Upper lobe of right lung (tissue), 1 donor: Measurements from ENCODE around the gene SGSH. TPM values are rescaled to one million over a fixed set of nuclear protein-coding genes. Genes with fewer than 3 reads are reported as not detected.

Experiments
- ATAC-seq: fragments of 200-7000 bp; cut with Tn5 transposase; one replicate; pipeline ENCODE4 v1.9.1; 2020; ENCODE audit warnings: mild to moderate bottlenecking, moderate library complexity
- DNase-seq: peaks from one replicate; pipeline ENCODE4 v3.0.0-alpha.2; 2020
- H3K27ac ChIP-seq: fragments of 200-600 bp; one replicate; pipeline ENCODE4 v1.8.0; 2022
- H3K27me3 ChIP-seq: fragments of 200-600 bp; one replicate; pipeline ENCODE4 v1.8.0; 2022; ENCODE audit warnings: mild to moderate bottlenecking
- H3K36me3 ChIP-seq: fragments of 200-600 bp; one replicate; pipeline ENCODE4 v1.8.0; 2022
- H3K4me1 ChIP-seq: fragments of 200-600 bp; one replicate; pipeline ENCODE4 v1.8.0; 2022
- H3K4me3 ChIP-seq: fragments of 200-600 bp; one replicate; pipeline ENCODE4 v1.8.0; 2022; ENCODE audit warnings: mild to moderate bottlenecking
- H3K9me3 ChIP-seq: fragments of 200-600 bp; one replicate; pipeline ENCODE4 v1.8.0; 2022
- CTCF ChIP-seq: fragments of 200-600 bp; IDR thresholded peaks from one replicate; pipeline ENCODE4 v1.8.0; 2022; ENCODE audit warnings: antibody characterized with exemption
- intact Hi-C: fragments of 100-400 bp; cut with DNase I; formaldehyde crosslinking; loops from one replicate; pipeline ENCODE4 v1.11.0; 2022
- total RNA-seq: library from RNA; stranded (reverse); fragmentation: NEBNext Ultra II Directional; extraction: Animal tissue kit (Norgen Biotek cat#: 25700); gene quantifications from one replicate; pipeline ENCODE4 v1.2.1, GENCODE V29; 2021
- donor health status: DM: no; HTN: yes; CAD: no; lungs with severe emphysema.

SGSH gene
- total RNA-seq, 1 donor from 2014 or later, result 59.8 TPM

- TF ChIP-seq CTCF, result no peak
- intact Hi-C loops, result no loop called here
- DNase-seq (no peak), ATAC-seq (no peak)
- H3K36me3 ChIP-seq, result peaks cover 65% of the 10 kb centered on the region
- no peaks in the 10 kb centered on the region for H3K27me3 ChIP-seq
- H3K4me1 ChIP-seq, result peaks cover 8% of the 10 kb centered on the region
- no peak overlapping the region for H3K27ac ChIP-seq
- H3K9me3 ChIP-seq, result no peaks in the 10 kb centered on the region
- no peak overlapping the region for H3K4me3 ChIP-seq
These were observed 6.5 kb downstream of the SGSH start for GRCh38 chr17:80213643-80213975.

DNA sequence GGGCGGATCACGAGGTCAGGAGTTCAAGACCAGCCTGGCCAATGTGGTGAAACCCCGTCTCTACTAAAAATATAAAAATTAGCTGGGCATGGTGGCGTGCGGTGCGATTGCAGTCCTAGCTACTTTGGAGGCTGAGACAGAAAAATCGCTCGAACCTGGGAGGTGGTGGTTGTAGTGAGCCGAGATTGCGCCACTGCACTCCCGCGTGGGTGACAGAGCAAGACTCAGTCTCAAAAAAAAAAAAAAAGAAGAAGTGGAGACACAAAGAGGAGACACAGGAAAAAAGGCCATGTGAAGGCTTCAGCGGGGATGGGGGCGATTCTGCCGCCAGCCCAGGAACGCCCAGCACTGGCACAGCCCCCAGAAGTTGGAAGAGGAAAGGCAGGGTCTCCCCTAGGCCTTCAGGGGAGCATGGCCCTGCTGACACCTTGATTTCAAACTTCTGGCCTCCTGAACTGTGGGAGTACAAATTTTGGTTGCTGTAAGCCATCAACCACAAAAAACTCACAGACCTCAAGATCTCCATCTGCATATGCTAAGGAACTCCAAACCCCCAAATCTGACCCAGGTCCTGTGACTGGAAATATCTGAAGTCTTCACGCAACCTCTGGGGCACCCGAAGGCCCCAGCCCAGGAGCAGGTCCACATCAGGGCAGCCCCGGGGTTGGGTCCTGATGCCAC, 7.0 kb downstream of the SGSH start:
- Histone ChIP-seq H3K4me1 (peaks cover 4% of the 10 kb centered on the region), H3K36me3 (peaks cover 68% of the 10 kb centered on the region), H3K4me3 (no peak overlapping the region), H3K27me3 (no peaks in the 10 kb centered on the region), H3K27ac (no peak overlapping the region), H3K9me3 (no peaks in the 10 kb centered on the region)
- intact Hi-C loops, result no loop called here
- DNase-seq (peak; percentile 88), ATAC-seq (peak; percentile 44)
- TF ChIP-seq CTCF, result no peak

DNA sequence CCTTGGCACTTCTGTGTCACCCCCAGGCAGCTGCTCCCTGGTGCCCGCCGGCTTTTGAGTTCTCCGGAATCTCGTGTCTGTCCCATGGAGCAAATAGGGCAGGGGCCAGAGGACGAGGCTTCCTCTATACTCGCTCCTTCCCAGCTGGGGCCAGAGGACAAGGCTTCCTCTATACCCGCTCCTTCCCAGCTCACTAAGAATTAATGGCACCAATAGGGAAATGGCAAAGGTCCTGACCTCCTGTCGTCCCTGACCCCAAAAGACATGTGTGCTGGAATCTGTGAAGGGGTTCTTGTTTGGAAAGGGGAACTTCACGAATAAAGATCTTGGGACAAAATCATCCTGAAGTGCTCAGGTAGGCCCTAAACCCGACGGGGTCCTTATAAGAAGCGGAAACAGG, 7.6 kb downstream of the SGSH start:
- DNase-seq (no peak), ATAC-seq (peak; percentile 32)
- peaks cover 4% of the 10 kb centered on the region for H3K4me1 ChIP-seq
- H3K36me3 ChIP-seq, result peaks cover 68% of the 10 kb centered on the region
- no peak overlapping the region for H3K4me3 ChIP-seq
- intact Hi-C loops, result no loop called here
- no peaks in the 10 kb centered on the region for H3K27me3 ChIP-seq
- H3K27ac ChIP-seq, result peak overlapping the region; percentile 42
- TF ChIP-seq CTCF, result no peak
- no peaks in the 10 kb centered on the region for H3K9me3 ChIP-seq

DNA sequence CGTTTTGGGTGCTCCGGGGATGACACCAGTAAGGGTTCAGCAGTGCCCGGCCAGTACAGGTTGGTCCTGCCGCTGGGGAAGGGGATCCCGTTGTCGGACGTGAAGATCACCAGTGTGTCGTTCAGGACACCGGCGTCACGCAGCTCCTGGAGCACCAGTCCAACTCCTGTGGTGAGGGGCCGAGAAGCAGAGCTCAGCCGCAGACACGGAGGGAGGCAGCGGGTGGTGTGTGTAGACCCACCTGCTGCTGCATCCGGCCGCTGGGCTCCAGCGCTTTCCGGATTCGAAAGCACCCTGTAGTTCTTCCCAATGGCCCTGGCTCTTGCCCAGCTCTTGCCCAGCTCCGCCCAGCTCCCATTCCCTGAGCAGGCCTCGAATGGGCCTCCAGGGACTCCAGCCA, 8.0 kb downstream of the SGSH start:
- H3K36me3 ChIP-seq, result peaks cover 68% of the 10 kb centered on the region
- intact Hi-C loops, result no loop called here
- no peak for DNase-seq

GRCh38 chr17:80210348-80211108, 9.6 kb downstream of the SGSH start:
- Histone ChIP-seq H3K9me3 (no peaks in the 10 kb centered on the region), H3K36me3 (peaks cover 63% of the 10 kb centered on the region), H3K27ac (no peak overlapping the region), H3K4me3 (no peak overlapping the region), H3K27me3 (no peaks in the 10 kb centered on the region), H3K4me1 (peaks cover 4% of the 10 kb centered on the region)
- TF ChIP-seq CTCF, result no peak
- ATAC-seq (no peak), DNase-seq (no peak)
- intact Hi-C loops, result no loop called here

More for the DNA sequence above, 8.0 kb downstream of the SGSH start:
- Histone ChIP-seq H3K27me3 (no peaks in the 10 kb centered on the region), H3K4me3 (no peak overlapping the region), H3K9me3 (no peaks in the 10 kb centered on the region), H3K27ac (peak overlapping the region; percentile 42), H3K4me1 (peaks cover 4% of the 10 kb centered on the region)
- no peak for ATAC-seq
- no peak for TF ChIP-seq CTCF
